CD14-positive monocyte (primary cell): ENCODE results near the gene SPDYE16. TPM values are rescaled to one million over a fixed set of nuclear protein-coding genes. Genes with fewer than 3 reads are reported as not detected.
"Not testable (repeated sequence)": the region's sequence is repeated elsewhere in the genome, so short reads cannot be mapped to it uniquely, and the experiment has no call there.

Source experiments
- DNase-seq, 3 donors: peaks; one replicate each; pipeline ENCODE4 v3.0.0-alpha.2; 2011 to 2022
- H2AFZ ChIP-seq: 2 replicates; pipeline ENCODE4 v1.6.0; 2012; ENCODE audit warnings: mild to moderate bottlenecking, low read depth, low read length, inconsistent platforms; ENCODE audit not compliant: insufficient read depth, poor library complexity, severe bottlenecking
- H3K27ac ChIP-seq, 2 donors: 1 replicate in 1 of 2; 2 replicates in 1 of 2; pipeline ENCODE4 v1.5.1; 2012 to 2013; ENCODE audit warnings: low read length in 2 of 2, control low read depth in 1 of 2, inconsistent platforms in 1 of 2, low read depth in 1 of 2, mild to moderate bottlenecking in 1 of 2
- H3K27me3 ChIP-seq, 2 donors: one replicate each; pipeline versions ENCODE4 v1.6.0 to v1.6.1; 2011 to 2013; ENCODE audit warnings: low read length in 2 of 2; ENCODE audit not compliant: control insufficient read depth in 2 of 2, insufficient read depth in 2 of 2
- H3K36me3 ChIP-seq, 2 donors: replicated peaks in 1 of 2; 1 replicate in 1 of 2; 2 replicates in 1 of 2; pipeline versions ENCODE4 v1.5.1 to v1.6.1; 2012 to 2013; ENCODE audit warnings: low read length in 2 of 2, control low read depth in 1 of 2, inconsistent platforms in 1 of 2, mild to moderate bottlenecking in 1 of 2; ENCODE audit not compliant: insufficient read depth in 2 of 2, control insufficient read depth in 1 of 2
- H3K4me1 ChIP-seq, 2 donors: 1 replicate in 1 of 2; 2 replicates in 1 of 2; pipeline versions ENCODE4 v1.5.1 to v1.6.1; 2012 to 2013; ENCODE audit warnings: low read length in 2 of 2, control low read depth in 1 of 2, inconsistent platforms in 1 of 2, mild to moderate bottlenecking in 1 of 2, moderate library complexity in 1 of 2; ENCODE audit not compliant: insufficient read depth in 2 of 2, control insufficient read depth in 1 of 2
- H3K4me2 ChIP-seq: replicated peaks from 2 replicates; pipeline ENCODE3; 2012; ENCODE audit warnings: low read length, moderate library complexity, mild to moderate bottlenecking; ENCODE audit not compliant: poor library complexity, severe bottlenecking; ENCODE audit errors: extremely low read depth
- H3K4me3 ChIP-seq, 3 experiments: fragments of 200-600 bp in 1 of 3; sonication (generic) in 1 of 3; replicated peaks in 1 of 3; 1 replicate in 2 of 3; 2 replicates in 1 of 3; pipeline ENCODE4 v1.5.1; 2011 to 2013; ENCODE audit warnings: low read length in 3 of 3, mild to moderate bottlenecking in 3 of 3, control low read depth in 2 of 3, low read depth in 2 of 3, inconsistent platforms in 1 of 3, moderate library complexity in 1 of 3
- H3K79me2 ChIP-seq: 2 replicates; pipeline ENCODE4 v1.6.0; 2012; ENCODE audit warnings: mild to moderate bottlenecking, control low read depth, inconsistent platforms, low read length, moderate library complexity; ENCODE audit not compliant: insufficient read depth
- H3K9ac ChIP-seq: 2 replicates; pipeline ENCODE4 v1.6.0; 2017; ENCODE audit warnings: low read length, mild to moderate bottlenecking; ENCODE audit not compliant: insufficient read depth, poor library complexity, severe bottlenecking
- H3K9me3 ChIP-seq, 2 donors: replicated peaks in 1 of 2; 1 replicate in 1 of 2; 2 replicates in 1 of 2; pipeline versions ENCODE4 v1.5.1 to v1.6.1; 2012 to 2013; ENCODE audit warnings: low read length in 2 of 2, control low read depth in 1 of 2; ENCODE audit not compliant: control insufficient read depth in 1 of 2, insufficient read depth in 1 of 2
- H4K20me1 ChIP-seq: 2 replicates; pipeline ENCODE4 v1.6.0; 2012; ENCODE audit warnings: mild to moderate bottlenecking, low read length, control low read depth, moderate library complexity; ENCODE audit not compliant: insufficient read depth
- H3K27ac Mint-ChIP-seq, 7 donors: one replicate each; pipeline ENCODE4 v1.8.0; 2020; ENCODE audit warnings: mild to moderate bottlenecking in 7 of 7, mixed read lengths in 7 of 7, moderate library complexity in 6 of 7, inconsistent platforms in 2 of 7
- H3K27me3 Mint-ChIP-seq, 3 donors: one replicate each; pipeline ENCODE4 v1.8.0; 2021 to 2022; ENCODE audit warnings: low read depth in 3 of 3, mild to moderate bottlenecking in 3 of 3, mixed read lengths in 3 of 3, moderate library complexity in 3 of 3, inconsistent platforms in 1 of 3
- H3K36me3 Mint-ChIP-seq, 2 donors: one replicate each; pipeline ENCODE4 v1.8.0; 2020; ENCODE audit warnings: mixed read lengths in 2 of 2, inconsistent platforms in 1 of 2, mild to moderate bottlenecking in 1 of 2
- H3K4me1 Mint-ChIP-seq: one replicate; pipeline ENCODE4 v1.8.0; 2020; ENCODE audit warnings: mild to moderate bottlenecking, mixed read lengths
- H3K4me3 Mint-ChIP-seq, 2 donors: one replicate each; pipeline ENCODE4 v1.8.0; 2020; ENCODE audit warnings: mild to moderate bottlenecking in 2 of 2, mixed read lengths in 2 of 2, moderate library complexity in 1 of 2
- H3K9me3 Mint-ChIP-seq, 7 donors: one replicate each; pipeline ENCODE4 v1.8.0; 2020 to 2022; ENCODE audit warnings: mixed read lengths in 7 of 7, mild to moderate bottlenecking in 6 of 7, moderate library complexity in 6 of 7, inconsistent platforms in 2 of 7
- WGBS: methylation state at CpG from one replicate; pipeline ENCODE4 v1.1.5; 2013; ENCODE audit warnings: missing lambda C conversion rate; ENCODE audit not compliant: insufficient coverage; 5-methylcytosine and 5-hydroxymethylcytosine counted together
- intact Hi-C, 2 donors: fragments of 100-400 bp; cut with micrococcal nuclease; formaldehyde crosslinking; loops; one replicate each; pipeline versions ENCODE4 v1.15.0 to v1.15.1; 2023
- polyA plus RNA-seq, 3 donors: library from polyadenylated mRNA; depleted of rRNA in 1 of 3; unstranded in 2 of 3; stranded (reverse) in 1 of 3; fragments of 300-500 nt in 2 of 3; fragments of >200 nt in 1 of 3; fragmentation: Illumina TruSeq in 2 of 3; gene quantifications; 1 replicate in 2 of 3; 2 replicates in 1 of 3; pipeline ENCODE4 v1.2.3, GENCODE V29; 2012 to 2021

The SPDYE16 gene
- polyA plus RNA-seq, 3 donors = 0.23 TPM; not detected in 2

DNA sequence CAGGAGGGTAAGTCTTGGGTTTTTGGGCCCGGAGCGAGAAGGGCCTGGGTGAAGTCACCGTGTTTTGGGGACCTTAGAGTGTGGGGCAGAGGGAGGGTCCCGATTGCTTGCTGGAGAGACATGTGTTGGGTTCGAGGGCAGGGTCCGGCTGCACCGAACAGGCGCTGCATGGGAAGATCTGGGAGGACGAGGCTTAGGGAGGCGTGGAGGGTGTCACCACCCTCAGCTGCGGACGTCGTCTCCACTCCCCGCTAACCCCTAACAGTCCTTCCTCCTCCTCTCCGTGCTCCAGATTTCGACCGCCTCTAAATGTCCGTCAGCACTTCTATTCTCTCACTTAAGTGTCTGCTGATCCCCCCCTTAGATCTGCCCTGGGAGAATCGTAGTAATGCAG lies 6.8 kb upstream of the SPDYE16 start:
- H4K20me1 ChIP-seq, H3K27me3 ChIP-seq, H3K27me3 Mint-ChIP-seq, H3K9me3 ChIP-seq, H3K4me1 ChIP-seq, H3K9me3 Mint-ChIP-seq, H3K36me3 ChIP-seq, intact Hi-C loops: not testable (repeated sequence)
- Mint-ChIP-seq H3K36me3 (peaks cover 7 to 10% of the 10 kb centered on the region in 2 donors), H3K27ac (peak overlapping the region; percentile 72 to 92 (median 89)), H3K4me1 (peaks cover 24% of the 10 kb centered on the region), H3K4me3 (peak overlapping the region; percentile 89 to 95)
- 0% methylated on average over 4 of the region's 19 CpGs for WGBS
- peak in 1 of 3 donors; percentile 1 for DNase-seq
- Histone ChIP-seq H3K4me3 (peak overlapping the region; percentile 57 to 85 (median 76)), H2AFZ (peak overlapping the region; percentile 78), H3K27ac (peak overlapping the region; percentile 42 to 83), H3K4me2 (peak overlapping the region; percentile 60), H3K79me2 (peaks cover 13% of the 10 kb centered on the region), H3K9ac (peak overlapping the region; percentile 84)

DNA sequence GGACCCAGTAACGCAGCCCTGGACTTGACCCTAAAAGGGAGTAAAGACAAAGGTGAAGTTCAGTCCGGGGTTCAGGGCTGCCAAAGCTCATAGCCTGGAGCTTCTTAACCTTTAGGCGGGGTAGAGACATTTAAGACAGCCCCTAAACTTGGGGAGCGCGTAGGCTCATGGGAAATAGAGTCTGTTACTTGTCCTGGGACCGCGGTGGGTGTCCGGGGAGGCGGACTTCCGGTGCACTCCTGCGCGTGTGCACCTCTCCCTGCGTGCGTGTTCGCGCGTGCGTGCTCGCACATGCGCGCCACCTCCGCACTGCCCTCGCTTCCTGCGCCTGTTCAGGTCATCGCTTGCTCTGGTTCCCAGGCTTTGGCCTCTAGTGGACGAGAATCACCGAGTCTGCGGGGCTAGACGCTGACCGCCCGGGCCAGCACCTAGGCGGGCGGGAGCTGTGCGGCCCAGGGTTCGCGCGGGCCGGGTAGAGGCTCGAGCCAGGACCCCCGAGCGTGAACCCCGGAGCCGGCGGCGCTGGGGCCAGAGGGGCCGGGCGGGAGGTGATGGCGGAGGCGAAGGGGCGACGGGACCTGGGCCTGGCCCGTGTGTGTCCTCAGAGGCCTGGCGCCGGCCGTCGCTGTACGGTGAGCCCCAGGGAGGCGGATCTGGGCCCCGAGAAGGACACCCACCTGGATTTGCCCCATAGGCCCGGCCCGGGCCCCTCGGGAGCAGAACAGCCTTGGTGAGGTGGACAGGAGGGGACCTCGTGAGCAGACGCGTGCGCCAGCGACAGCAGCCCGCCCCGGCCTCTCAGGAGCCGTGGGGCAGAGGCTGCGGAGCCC lies 6.1 kb upstream of the SPDYE16 start:
- H3K27me3 ChIP-seq, H3K4me1 ChIP-seq, H3K9me3 ChIP-seq, H3K36me3 Mint-ChIP-seq, H4K20me1 ChIP-seq, H3K9me3 Mint-ChIP-seq, H3K27me3 Mint-ChIP-seq, intact Hi-C loops, H3K36me3 ChIP-seq: not testable (repeated sequence)
- Histone ChIP-seq H3K27ac (peak overlapping the region; percentile 42 to 83), H3K9ac (peak overlapping the region; percentile 84), H2AFZ (peak overlapping the region; percentile 78), H3K4me3 (peak overlapping the region; percentile 57 to 85 (median 76)), H3K79me2 (peaks cover 13% of the 10 kb centered on the region), H3K4me2 (peak overlapping the region; percentile 60)
- Mint-ChIP-seq H3K4me1 (peaks cover 23% of the 10 kb centered on the region), H3K4me3 (peak overlapping the region; percentile 89 to 95), H3K27ac (peak overlapping the region; percentile 77 to 92 (median 89))
- DNase-seq = peak; percentile 71 to 74 (median 73)
- WGBS = under 1% methylated on average over 69 of the region's 71 CpGs

DNA sequence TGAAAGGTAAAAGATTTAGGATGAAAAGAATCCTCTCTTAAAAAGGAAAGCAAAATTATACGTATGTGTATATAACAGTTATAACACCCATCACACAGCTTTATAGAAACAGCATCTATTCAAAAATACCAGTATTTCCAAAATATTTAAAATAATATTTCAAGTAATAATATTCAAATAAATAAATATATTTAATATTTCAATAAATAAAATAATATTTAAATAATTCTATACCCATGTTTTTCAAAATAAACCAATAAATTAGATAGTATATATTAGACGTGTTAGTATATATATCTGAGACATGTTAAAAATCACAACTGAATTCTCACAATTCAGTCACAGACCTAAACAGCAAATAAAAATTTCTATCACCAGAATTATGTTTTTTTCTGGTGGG lies 11.5 kb downstream of the SPDYE16 start:
- H3K27ac ChIP-seq, H3K4me1 ChIP-seq, H3K27me3 Mint-ChIP-seq, H3K9me3 Mint-ChIP-seq, DNase-seq, H3K27me3 ChIP-seq, intact Hi-C loops, H3K9ac ChIP-seq, H3K4me3 ChIP-seq, H3K36me3 ChIP-seq, H3K36me3 Mint-ChIP-seq, H3K4me3 Mint-ChIP-seq, H4K20me1 ChIP-seq, H3K27ac Mint-ChIP-seq, H3K4me2 ChIP-seq, H2AFZ ChIP-seq, H3K79me2 ChIP-seq, H3K9me3 ChIP-seq, H3K4me1 Mint-ChIP-seq: not testable (repeated sequence)
- WGBS = no CpG with 5 or more reads among the region's 2 CpGs

DNA sequence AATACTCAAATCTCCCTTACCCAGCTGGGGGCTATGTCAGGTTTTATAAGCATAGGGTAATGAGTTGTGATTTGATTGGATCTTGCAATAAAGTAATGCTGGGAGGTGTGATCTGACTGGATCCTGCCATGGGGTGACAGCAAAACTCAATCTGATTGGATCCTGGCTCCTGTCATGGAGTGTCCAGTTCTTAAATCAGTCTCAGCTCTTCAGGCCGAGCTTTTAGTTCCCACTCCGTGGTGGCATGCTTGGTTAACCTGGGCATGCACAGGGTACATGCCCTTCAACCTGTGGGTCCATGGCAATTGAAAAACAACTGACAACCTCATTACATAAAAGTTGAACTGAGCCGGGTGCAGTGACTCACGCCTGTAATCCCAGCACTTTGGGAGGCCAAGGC lies 16.9 kb downstream of the SPDYE16 start:
- H3K79me2 ChIP-seq, H3K9me3 ChIP-seq, H4K20me1 ChIP-seq, H3K27me3 ChIP-seq, H3K4me3 ChIP-seq, H3K36me3 ChIP-seq, DNase-seq, H2AFZ ChIP-seq, intact Hi-C loops, H3K9ac ChIP-seq, H3K36me3 Mint-ChIP-seq, H3K4me1 ChIP-seq, H3K9me3 Mint-ChIP-seq, H3K4me3 Mint-ChIP-seq, H3K27ac ChIP-seq, H3K4me1 Mint-ChIP-seq, H3K27ac Mint-ChIP-seq, H3K4me2 ChIP-seq, H3K27me3 Mint-ChIP-seq: not testable (repeated sequence)
- no CpG with 5 or more reads among the region's 4 CpGs for WGBS
